Activated CD4-positive, alpha-beta T cell treated with anti-CD3 and anti-CD28 coated beads, Interleukin-2, amount 50 U/mL, for 1 hour (primary cell): Measurements from ENCODE around the gene GLI1.
"Not testable (repeated sequence)": the region's sequence is repeated elsewhere in the genome, so short reads cannot be mapped to it uniquely, and the experiment has no call there.

Experiments
- DNase-seq: peaks from one replicate; pipeline ENCODE4 v3.0.0-alpha.2; 2020

GLI1 gene

GRCh38 chr12:57441846-57442427 lies 17.6 kb upstream of the GLI1 start:
- DNase-seq: no peak

GRCh38 chr12:57444337-57444736 lies 15.2 kb upstream of the GLI1 start:
- not testable (repeated sequence) for DNase-seq

- no peak for DNase-seq
These were observed 14.8 kb upstream of the GLI1 start for GRCh38 chr12:57444744-57445143.

GRCh38 chr12:57446292-57446960 lies 13.2 kb upstream of the GLI1 start:
- DNase-seq: no peak

- no peak for DNase-seq
These were observed 10.9 kb upstream of the GLI1 start for GRCh38 chr12:57448669-57449068.

GRCh38 chr12:57449375-57449774 lies 10.2 kb upstream of the GLI1 start:
- DNase-seq: no peak

GRCh38 chr12:57450057-57450456 lies 9.5 kb upstream of the GLI1 start:
- DNase-seq: no peak

- no peak for DNase-seq
These were observed 8.3 kb upstream of the GLI1 start for GRCh38 chr12:57451233-57451778.

GRCh38 chr12:57452181-57452936 lies 7.2 kb upstream of the GLI1 start:
- DNase-seq: no peak

GRCh38 chr12:57452937-57453509 lies 6.6 kb upstream of the GLI1 start:
- DNase-seq: peak; percentile 51

- DNase-seq: no peak
These were observed 5.4 kb upstream of the GLI1 start for GRCh38 chr12:57454213-57454565.

- DNase-seq: no peak
These were observed 4.8 kb upstream of the GLI1 start, which contains the start of gene INHBE for GRCh38 chr12:57454566-57455373. Gene INHBE, plus strand, starts transcription at chr12:57455307. Its CDS starts 230 bp downstream, at chr12:57455537.

GRCh38 chr12:57455374-57456144 lies 4.0 kb upstream of the GLI1 start:
- no peak for DNase-seq

- DNase-seq: peak; percentile 41
These were observed 3.4 kb upstream of the GLI1 start for GRCh38 chr12:57456145-57456700.

GRCh38 chr12:57456737-57457490 lies 2.7 kb upstream of the GLI1 start:
- DNase-seq: no peak

- DNase-seq: no peak
These were observed 925 bp upstream of the GLI1 start for GRCh38 chr12:57458665-57459054.

GRCh38 chr12:57459055-57459749 lies 383 bp upstream of the GLI1 start:
- peak; percentile 93 for DNase-seq

GRCh38 chr12:57460468-57460784 lies 841 bp downstream of the GLI1 start:
- DNase-seq: no peak

- DNase-seq: no peak
These were observed 1.3 kb downstream of the GLI1 start for GRCh38 chr12:57460841-57461275.

GRCh38 chr12:57461276-57461916 lies 1.8 kb downstream of the GLI1 start:
- DNase-seq: no peak
